Activated CD8-positive, alpha-beta memory T cell treated with anti-CD3 and anti-CD28 coated beads for 48 hours (primary cell): ENCODE results near the gene ALOX12B.
A peak's percentile ranks its signal among the peaks of the same experiment; 100 is the strongest.
"Not testable (repeated sequence)": the region's sequence is repeated elsewhere in the genome, so short reads cannot be mapped to it uniquely, and the experiment has no call there.

ENCODE experiments used
- DNase-seq, 3 experiments: peaks; one replicate each; pipeline ENCODE4 v3.0.0-alpha.2; 2020; ENCODE audit warnings: low read depth in 2 of 3, low spot score in 2 of 3

ALOX12B gene

GRCh38 chr17:8089728-8090127 is 2.2 kb upstream of the ALOX12B start:
- DNase-seq, result no peak

- DNase-seq, result no peak
These were observed 375 bp upstream of the ALOX12B start for GRCh38 chr17:8087952-8088230.

- no peak for DNase-seq
These were observed 3.3 kb downstream of the ALOX12B start for GRCh38 chr17:8084250-8084649.

GRCh38 chr17:8082292-8082691 is 5.2 kb downstream of the ALOX12B start:
- DNase-seq, result no peak

- no peak for DNase-seq
These were observed 5.6 kb downstream of the ALOX12B start for GRCh38 chr17:8081876-8082275.

- DNase-seq, result no peak
These were observed 6.7 kb downstream of the ALOX12B start for GRCh38 chr17:8080799-8081219.

GRCh38 chr17:8080208-8080798 is 7.2 kb downstream of the ALOX12B start:
- no peak for DNase-seq

GRCh38 chr17:8079291-8080207 is 8.0 kb downstream of the ALOX12B start:
- peak; percentile 61 to 80 (median 80) for DNase-seq

GRCh38 chr17:8077939-8078338 is 9.6 kb downstream of the ALOX12B start:
- DNase-seq, result not testable (repeated sequence)

GRCh38 chr17:8076502-8077266 is 10.8 kb downstream of the ALOX12B start:
- no peak for DNase-seq

- DNase-seq, result no peak
These were observed 11.8 kb downstream of the ALOX12B start for GRCh38 chr17:8075574-8076342.

- DNase-seq, result no peak
These were observed 12.4 kb downstream of the ALOX12B start for GRCh38 chr17:8075081-8075480.

GRCh38 chr17:8074554-8074953 is 13.0 kb downstream of the ALOX12B start:
- DNase-seq, result no peak

GRCh38 chr17:8073627-8074484 is 13.7 kb downstream of the ALOX12B start:
- DNase-seq, result peak; percentile 55 to 76 (median 72)

GRCh38 chr17:8072729-8073461 is 14.6 kb downstream of the ALOX12B start:
- DNase-seq, result no peak

GRCh38 chr17:8072341-8072728 is 15.2 kb downstream of the ALOX12B start:
- no peak for DNase-seq

GRCh38 chr17:8071496-8071895 is 16.0 kb downstream of the ALOX12B start:
- no peak for DNase-seq

- DNase-seq, result no peak
These were observed 18.0 kb downstream of the ALOX12B start for GRCh38 chr17:8069587-8069860.

GRCh38 chr17:8068736-8069586 is 18.6 kb downstream of the ALOX12B start:
- no peak for DNase-seq
